SK-N-SH treated with all-trans-retinoic acid at 6 μM for 48 hours (cell line): ENCODE measurements around the gene DCBLD2.

Experiments
- CSDC2 ChIP-seq: fragments of 250-450 bp; sonication (Bioruptor Pico); IDR thresholded peaks from 2 replicates; pipeline ENCODE4 v1.5.0; 2020; ENCODE audit warnings: mild to moderate bottlenecking, moderate library complexity
- ESRRG ChIP-seq: fragments of 250-450 bp; sonication (Bioruptor Pico); IDR thresholded peaks from 2 replicates; pipeline ENCODE4 v1.6.1; 2021; ENCODE audit warnings: mild to moderate bottlenecking
- RARB ChIP-seq: fragments of 250-450 bp; sonication (Bioruptor Pico); IDR thresholded peaks from 2 replicates; pipeline ENCODE4 v1.8.0; 2021; ENCODE audit warnings: mild to moderate bottlenecking, moderate library complexity
- ZFP3 ChIP-seq: fragments of 250-450 bp; sonication (Bioruptor Pico); IDR thresholded peaks from 2 replicates; pipeline ENCODE4 v1.5.0; 2020; ENCODE audit warnings: mild to moderate bottlenecking, moderate library complexity
- ZNF70 ChIP-seq: fragments of 450-650 bp; formaldehyde crosslinking; IDR thresholded peaks from 2 replicates; pipeline ENCODE4 v1.5.0; 2020; ENCODE audit warnings: mild to moderate bottlenecking, moderate library complexity
- TF ChIP-seq, protein P1 (sequence below): fragments of 250-450 bp; sonication (Bioruptor Pico); IDR thresholded peaks from 2 replicates; pipeline ENCODE4 v1.8.0; 2020; ENCODE audit warnings: mild to moderate bottlenecking, moderate library complexity, borderline replicate concordance
- TF ChIP-seq, protein P2 (sequence below): fragments of 250-450 bp; sonication (Bioruptor Pico); IDR thresholded peaks from 2 replicates; pipeline ENCODE4 v1.5.0; 2020; ENCODE audit warnings: mild to moderate bottlenecking, moderate library complexity

DNA sequence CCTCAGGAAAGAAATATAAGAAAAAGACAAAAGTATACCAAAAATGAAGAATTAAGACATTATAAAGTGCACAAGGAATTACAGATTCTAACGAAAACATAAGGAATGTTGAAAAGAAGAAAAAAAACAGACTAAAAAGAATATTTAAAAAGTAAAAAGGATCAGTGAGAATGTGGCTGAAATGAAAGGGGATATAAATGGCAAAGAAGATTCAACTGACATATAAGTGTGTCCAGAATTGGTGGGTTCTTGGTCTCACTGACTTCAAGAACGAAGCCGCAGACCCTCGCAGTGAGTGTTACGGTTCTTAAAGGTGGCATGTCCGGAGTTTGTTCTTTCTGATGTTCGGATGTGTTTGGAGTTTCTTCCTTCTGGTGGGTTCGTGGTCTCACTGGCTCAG, 44.8 kb downstream of the DCBLD2 start:
- TF ChIP-seq ESRRG (CRISPR knock-in tag), result no peak
- no peak for TF ChIP-seq CSDC2 (CRISPR knock-in tag)
- no peak for TF ChIP-seq RARB (CRISPR knock-in tag)
- TF ChIP-seq, protein P1, sequence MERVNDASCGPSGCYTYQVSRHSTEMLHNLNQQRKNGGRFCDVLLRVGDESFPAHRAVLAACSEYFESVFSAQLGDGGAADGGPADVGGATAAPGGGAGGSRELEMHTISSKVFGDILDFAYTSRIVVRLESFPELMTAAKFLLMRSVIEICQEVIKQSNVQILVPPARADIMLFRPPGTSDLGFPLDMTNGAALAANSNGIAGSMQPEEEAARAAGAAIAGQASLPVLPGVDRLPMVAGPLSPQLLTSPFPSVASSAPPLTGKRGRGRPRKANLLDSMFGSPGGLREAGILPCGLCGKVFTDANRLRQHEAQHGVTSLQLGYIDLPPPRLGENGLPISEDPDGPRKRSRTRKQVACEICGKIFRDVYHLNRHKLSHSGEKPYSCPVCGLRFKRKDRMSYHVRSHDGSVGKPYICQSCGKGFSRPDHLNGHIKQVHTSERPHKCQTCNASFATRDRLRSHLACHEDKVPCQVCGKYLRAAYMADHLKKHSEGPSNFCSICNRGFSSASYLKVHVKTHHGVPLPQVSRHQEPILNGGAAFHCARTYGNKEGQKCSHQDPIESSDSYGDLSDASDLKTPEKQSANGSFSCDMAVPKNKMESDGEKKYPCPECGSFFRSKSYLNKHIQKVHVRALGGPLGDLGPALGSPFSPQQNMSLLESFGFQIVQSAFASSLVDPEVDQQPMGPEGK (CRISPR knock-in tag), result no peak
- TF ChIP-seq, protein P2, sequence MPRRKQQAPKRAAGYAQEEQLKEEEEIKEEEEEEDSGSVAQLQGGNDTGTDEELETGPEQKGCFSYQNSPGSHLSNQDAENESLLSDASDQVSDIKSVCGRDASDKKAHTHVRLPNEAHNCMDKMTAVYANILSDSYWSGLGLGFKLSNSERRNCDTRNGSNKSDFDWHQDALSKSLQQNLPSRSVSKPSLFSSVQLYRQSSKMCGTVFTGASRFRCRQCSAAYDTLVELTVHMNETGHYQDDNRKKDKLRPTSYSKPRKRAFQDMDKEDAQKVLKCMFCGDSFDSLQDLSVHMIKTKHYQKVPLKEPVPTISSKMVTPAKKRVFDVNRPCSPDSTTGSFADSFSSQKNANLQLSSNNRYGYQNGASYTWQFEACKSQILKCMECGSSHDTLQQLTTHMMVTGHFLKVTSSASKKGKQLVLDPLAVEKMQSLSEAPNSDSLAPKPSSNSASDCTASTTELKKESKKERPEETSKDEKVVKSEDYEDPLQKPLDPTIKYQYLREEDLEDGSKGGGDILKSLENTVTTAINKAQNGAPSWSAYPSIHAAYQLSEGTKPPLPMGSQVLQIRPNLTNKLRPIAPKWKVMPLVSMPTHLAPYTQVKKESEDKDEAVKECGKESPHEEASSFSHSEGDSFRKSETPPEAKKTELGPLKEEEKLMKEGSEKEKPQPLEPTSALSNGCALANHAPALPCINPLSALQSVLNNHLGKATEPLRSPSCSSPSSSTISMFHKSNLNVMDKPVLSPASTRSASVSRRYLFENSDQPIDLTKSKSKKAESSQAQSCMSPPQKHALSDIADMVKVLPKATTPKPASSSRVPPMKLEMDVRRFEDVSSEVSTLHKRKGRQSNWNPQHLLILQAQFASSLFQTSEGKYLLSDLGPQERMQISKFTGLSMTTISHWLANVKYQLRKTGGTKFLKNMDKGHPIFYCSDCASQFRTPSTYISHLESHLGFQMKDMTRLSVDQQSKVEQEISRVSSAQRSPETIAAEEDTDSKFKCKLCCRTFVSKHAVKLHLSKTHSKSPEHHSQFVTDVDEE (CRISPR knock-in tag), result no peak
- TF ChIP-seq ZFP3 (CRISPR knock-in tag), result no peak
- TF ChIP-seq ZNF70 (CRISPR knock-in tag), result no peak
